GM12878 (cell line): ENCODE data around the gene EVX1. TPM values are rescaled to one million over a fixed set of nuclear protein-coding genes. Genes with fewer than 3 reads are reported as not detected.

Source experiments
- ATAC-seq: fragments of 200-7000 bp; cut with Tn5 transposase; 3 replicates; pipeline ENCODE4 v1.9.1; 2020; ENCODE audit warnings: mild to moderate bottlenecking, moderate library complexity
- BruUV-seq: library from RNA; stranded (reverse); fragments of 400-500 nt; replicated peaks from 2 replicates; lab custom pipeline; 2021; lab: Mats Ljungman, UMichigan
- CTCF ChIA-PET: fragments of 300-600 bp; sonication (Branson Sonifier 250); formaldehyde crosslinking; extraction: SDS; loops from one replicate; lab custom pipeline; 2021; ENCODE audit warnings: inconsistent platforms; lab: Yijun Ruan, JAX
- POLR2A ChIA-PET: fragments of 350-600 bp; formaldehyde crosslinking; extraction: SDS; loops from one replicate; lab custom pipeline; 2021; ENCODE audit warnings: inconsistent platforms; lab: Charles Lee
- RAD21 ChIA-PET: fragments of 300-600 bp; sonication (Branson Sonifier 250); formaldehyde crosslinking; loops from one replicate; lab custom pipeline; 2023; ENCODE audit warnings: antibody characterized with exemption; ENCODE audit not compliant: unreplicated experiment; lab: Charles Lee
- SMC1A ChIA-PET: fragments of 300-600 bp; sonication (Branson Sonifier 250); formaldehyde crosslinking; loops from one replicate; lab custom pipeline; 2023; ENCODE audit not compliant: unreplicated experiment, uncharacterized antibody; lab: Charles Lee
- DNase-seq: peaks from one replicate; pipeline ENCODE4 v3.0.0-alpha.2; 2011; ENCODE audit warnings: low read depth, low spot score
- FAIRE-seq: peaks from 3 replicates; lab custom pipeline; 2011; peaks lifted over from hg19 to GRCh38; lab: Jason Lieb, UNC
- H2AFZ ChIP-seq: 2 replicates; pipeline ENCODE4 v1.6.0; 2011; ENCODE audit warnings: low read depth, low read length, control low read depth; ENCODE audit not compliant: control insufficient read depth
- H3K27ac ChIP-seq: 2 replicates; pipeline ENCODE4 v1.5.1; 2011; ENCODE audit warnings: control low read depth; ENCODE audit not compliant: control insufficient read depth, insufficient read depth
- H3K27me3 ChIP-seq, 2 experiments: replicated peaks in 1 of 2; 2 replicates each; pipeline versions ENCODE4 v1.6.0 to v1.6.1; 2011; ENCODE audit warnings: low read length in 1 of 2; ENCODE audit not compliant: control insufficient read depth in 2 of 2, insufficient read depth in 2 of 2
- H3K36me3 ChIP-seq, 2 experiments: 2 replicates each; pipeline ENCODE4 v1.5.1; 2011; ENCODE audit warnings: low read length in 1 of 2; ENCODE audit not compliant: control insufficient read depth in 2 of 2, insufficient read depth in 2 of 2
- H3K4me1 ChIP-seq: 2 replicates; pipeline ENCODE4 v1.6.1; 2011; ENCODE audit warnings: mild to moderate bottlenecking, low read length, moderate library complexity, mixed read lengths; ENCODE audit not compliant: control insufficient read depth, insufficient read depth
- H3K4me2 ChIP-seq: 2 replicates; pipeline ENCODE4 v1.6.0; 2011; ENCODE audit warnings: control low read depth; ENCODE audit not compliant: control insufficient read depth, insufficient read depth
- H3K4me3 ChIP-seq: fragments of 200-600 bp; sonication (generic); 2 replicates; pipeline ENCODE4 v1.5.1; 2016
- H3K79me2 ChIP-seq: 2 replicates; pipeline ENCODE4 v1.6.0; 2011; ENCODE audit warnings: low read length; ENCODE audit not compliant: control insufficient read depth, insufficient read depth
- H3K9ac ChIP-seq: 2 replicates; pipeline ENCODE4 v1.8.0; 2011; ENCODE audit warnings: low read length, control low read depth, mixed read lengths; ENCODE audit not compliant: control insufficient read depth, insufficient read depth
- H3K9me3 ChIP-seq: replicated peaks from 3 replicates; pipeline ENCODE4 v1.5.1; 2011; ENCODE audit warnings: mild to moderate bottlenecking, low read length; ENCODE audit not compliant: control insufficient read depth, insufficient read depth
- H4K20me1 ChIP-seq: 2 replicates; pipeline ENCODE4 v1.6.0; 2011; ENCODE audit not compliant: control insufficient read depth, insufficient read depth
- BACH1 ChIP-seq: fragments of 450-650 bp; IDR thresholded peaks from 2 replicates; pipeline ENCODE4 v1.6.1; 2017; ENCODE audit warnings: mild to moderate bottlenecking, borderline replicate concordance
- NFXL1 ChIP-seq: fragments of 450-650 bp; IDR thresholded peaks from 2 replicates; pipeline ENCODE4 v1.6.1; 2017; ENCODE audit warnings: antibody characterized with exemption, mild to moderate bottlenecking, borderline replicate concordance
- NR2C1 ChIP-seq: fragments of 450-650 bp; IDR thresholded peaks from 2 replicates; pipeline ENCODE4 v1.6.1; 2017; ENCODE audit warnings: antibody characterized with exemption, mild to moderate bottlenecking, moderate library complexity
- PAX5 ChIP-seq: IDR thresholded peaks from 2 replicates; pipeline ENCODE4 v1.6.1; 2011; ENCODE audit warnings: low read depth, low read length, borderline replicate concordance
- SREBF2 ChIP-seq: IDR thresholded peaks from 2 replicates; pipeline ENCODE4 v1.6.1; 2012; ENCODE audit warnings: mild to moderate bottlenecking, low read length
- STAT3 ChIP-seq: IDR thresholded peaks from 2 replicates; pipeline ENCODE4 v1.6.1; 2011; ENCODE audit warnings: low read depth, low read length, improper control_type of control experiment
- ZNF384 ChIP-seq: IDR thresholded peaks from 2 replicates; pipeline ENCODE4 v1.6.1; 2012; ENCODE audit warnings: low read depth, mild to moderate bottlenecking, low read length, improper control_type of control experiment, borderline replicate concordance
- WGBS: methylation state at CpG from one replicate; pipeline ENCODE4 v1.1.6; 2016; ENCODE audit warnings: low lambda C conversion rate; ENCODE audit not compliant: insufficient replicate concordance, insufficient coverage; ENCODE audit errors: missing lambda C conversion rate; 5-methylcytosine and 5-hydroxymethylcytosine counted together
- in situ Hi-C: fragments of 300-500 bp; cut with MboI; formaldehyde crosslinking; loops from 9 replicates; pipeline ENCODE4 v1.14.3; 2018; ENCODE audit warnings: mixed read lengths
- intact Hi-C: fragments of 100-400 bp; cut with micrococcal nuclease; formaldehyde crosslinking; loops from one replicate; pipeline ENCODE4 v1.14.2; 2022; ENCODE audit not compliant: unreplicated experiment
- polyA plus RNA-seq, 11 experiments: library from polyadenylated mRNA; depleted of rRNA in 4 of 11; unstranded in 6 of 11; stranded (reverse) in 5 of 11; fragments of >200 nt; fragmentation: Nextera tagmentation in 4 of 11; fragmentation: Illumina TruSeq in 1 of 11; extraction: Ambion mirVana in 4 of 11; extraction: Trizol in 1 of 11; gene quantifications; 1 replicate in 1 of 11; 2 replicates in 10 of 11; pipeline versions ENCODE4 v1.2.1 to v1.2.3, GENCODE V29; 2011 to 2016; ENCODE audit warnings: inconsistent platforms in 2 of 11, missing spikeins in 2 of 11, low read depth in 1 of 11
- total RNA-seq, 4 experiments: library from RNA; depleted of rRNA in 3 of 4; stranded (reverse); fragments of >200 nt in 3 of 4; fragmentation: Illumina TruSeq in 1 of 4; extraction: Trizol in 1 of 4; gene quantifications; 2 replicates each; pipeline versions ENCODE4 v1.2.1 to v1.2.3, GENCODE V29; 2013 to 2021
- TF ChIP-seq, protein P1 (sequence below): fragments of 450-650 bp; IDR thresholded peaks from 2 replicates; pipeline ENCODE4 v1.6.1; 2017; ENCODE audit warnings: borderline replicate concordance
- TF ChIP-seq, protein P2 (sequence below): fragments of 450-650 bp; IDR thresholded peaks from 2 replicates; pipeline ENCODE4 v1.6.1; 2017; ENCODE audit warnings: mild to moderate bottlenecking, moderate library complexity

The EVX1 gene
- total and polyA plus RNA-seq, 10 of the 15 experiments (the other 5 are each of a cell fraction or from before 2014, with no cell fraction given): not detected

DNA sequence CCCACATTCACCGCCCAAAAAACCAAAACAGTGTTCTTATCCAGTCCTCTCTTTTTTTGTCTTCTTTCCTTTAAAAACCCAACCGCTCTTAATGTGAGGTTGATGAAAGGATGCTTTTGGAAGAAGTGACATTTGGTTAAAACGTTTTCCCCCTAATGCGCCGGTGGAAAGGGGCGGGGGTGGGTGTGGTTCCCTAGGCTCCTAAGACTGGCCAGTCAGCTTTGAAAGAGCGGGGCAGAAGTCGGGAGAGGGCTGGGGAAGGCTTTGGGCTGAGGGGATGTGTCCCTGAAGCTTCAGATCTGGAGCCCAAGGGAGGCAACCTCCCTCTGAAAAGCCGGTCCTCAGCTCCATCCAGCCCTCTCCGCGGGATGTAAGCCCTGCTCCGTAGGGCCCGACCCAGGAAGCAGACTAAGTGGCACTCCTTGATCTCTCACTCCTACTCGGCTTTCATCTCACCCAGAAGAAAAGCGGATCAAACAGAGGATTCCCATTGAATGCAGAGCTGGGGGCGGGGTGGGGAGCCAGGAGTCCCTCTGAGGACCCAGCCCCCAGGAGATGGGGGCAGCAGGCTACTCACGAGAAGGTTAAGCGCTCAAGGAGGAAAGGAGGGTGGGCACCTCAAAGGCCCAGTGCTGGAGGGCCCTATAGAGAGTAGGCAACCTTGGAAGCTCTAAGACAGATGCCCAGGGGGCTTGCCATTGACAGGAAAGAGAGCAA is 2.4 kb upstream of the EVX1 start:
- Histone ChIP-seq H3K4me3 (no peak overlapping the region), H4K20me1 (no peaks in the 10 kb centered on the region), H3K27me3 (peaks cover 16 to 22% of the 10 kb centered on the region in 2 experiments), H2AFZ (no peak overlapping the region), H3K27ac (no peak overlapping the region), H3K4me1 (no peaks in the 10 kb centered on the region), H3K9ac (no peak overlapping the region), H3K9me3 (no peaks in the 10 kb centered on the region; the same call in 2 of the 3 replicates), H3K36me3 (no peaks in the 10 kb centered on the region), H3K79me2 (no peaks in the 10 kb centered on the region), H3K4me2 (no peak overlapping the region)
- no peak for DNase-seq
- TF ChIP-seq STAT3 (no peak), BACH1 (no peak), ZNF384 (no peak), PAX5 (no peak), NR2C1 (no peak)
- ChIA-PET CTCF (interaction anchor here (1.6 kb wide), 1 partner anchor 44 kb away, joined by 3 read pairs; no protein-coding TSS in a partner anchor), POLR2A (no interaction called here), RAD21 (no interaction called here), SMC1A (no interaction called here)
- no TSS peak for BruUV-seq
- intact Hi-C loops: no loop called here
- ATAC-seq: no peak
- WGBS: 26% methylated on average over 18 of the region's 18 CpGs
- in situ Hi-C loops: no loop called here
- no peak for FAIRE-seq

DNA sequence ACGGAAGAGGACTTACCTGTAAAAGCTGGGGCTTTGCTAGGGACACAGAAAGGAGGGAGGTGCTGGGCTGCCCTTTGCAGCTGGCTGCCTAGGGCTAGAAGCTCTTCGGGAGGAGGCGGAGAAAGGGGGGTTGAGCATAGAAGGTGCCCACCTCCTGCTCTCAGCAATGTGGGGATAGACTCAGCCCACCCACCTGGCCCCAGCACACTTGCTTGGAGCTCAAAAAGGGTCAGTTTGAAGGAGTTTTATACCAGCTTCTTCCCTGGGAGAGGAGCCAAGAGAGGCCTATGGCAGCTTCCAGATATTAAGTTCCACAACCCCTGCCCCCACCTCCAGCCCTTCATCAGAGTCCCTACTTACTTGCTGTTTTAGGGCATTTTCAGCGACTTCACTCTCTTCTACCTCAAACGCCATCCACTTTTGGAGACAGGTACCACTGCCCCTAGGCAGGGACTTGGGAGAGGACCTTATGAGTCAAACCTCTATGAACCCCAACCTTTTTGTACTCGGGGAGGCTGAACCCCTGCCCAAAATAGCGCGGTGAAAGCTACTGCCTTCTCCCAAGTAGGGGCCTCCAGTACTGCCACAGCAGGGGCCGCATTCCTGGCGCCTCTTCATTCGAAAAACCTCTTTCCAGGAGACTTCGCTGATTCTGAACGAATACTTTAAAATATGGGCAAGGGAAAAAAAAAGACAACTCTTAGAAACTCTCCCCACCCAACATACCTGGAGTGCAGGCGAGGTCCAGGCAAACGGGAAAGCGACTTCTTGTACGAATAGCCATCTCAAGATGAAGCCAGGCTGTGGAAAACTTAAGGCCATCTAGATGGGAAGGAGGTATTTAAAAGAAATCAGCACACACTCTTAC is 1.2 kb upstream of the EVX1 start:
- no peaks in the 10 kb centered on the region for H4K20me1 ChIP-seq
- no peaks in the 10 kb centered on the region for H3K79me2 ChIP-seq
- in situ Hi-C loops: no loop called here
- ChIA-PET RAD21 (no interaction called here), SMC1A (no interaction called here), CTCF (interaction anchor here (0.6 to 1.6 kb wide), 3 partner anchors 30 to 213 kb away, joined by 3 to 4 read pairs (median 3); no protein-coding TSS in a partner anchor), POLR2A (no interaction called here)
- FAIRE-seq (no peak), ATAC-seq (no peak), DNase-seq (no peak)
- no peaks in the 10 kb centered on the region; the same call in 2 of the 3 replicates for H3K9me3 ChIP-seq
- 42% methylated on average over 17 of the region's 17 CpGs for WGBS
- peaks cover 20 to 21% of the 10 kb centered on the region in 2 experiments for H3K27me3 ChIP-seq
- H3K36me3 ChIP-seq: no peaks in the 10 kb centered on the region
- no peaks in the 10 kb centered on the region for H3K4me1 ChIP-seq
- H2AFZ ChIP-seq: no peak overlapping the region
- no TSS peak for BruUV-seq
- H3K4me2 ChIP-seq: no peak overlapping the region
- no peak overlapping the region for H3K9ac ChIP-seq
- no peak overlapping the region for H3K4me3 ChIP-seq
- no peak overlapping the region for H3K27ac ChIP-seq
- intact Hi-C loops: no loop called here
- TF ChIP-seq, protein P1, sequence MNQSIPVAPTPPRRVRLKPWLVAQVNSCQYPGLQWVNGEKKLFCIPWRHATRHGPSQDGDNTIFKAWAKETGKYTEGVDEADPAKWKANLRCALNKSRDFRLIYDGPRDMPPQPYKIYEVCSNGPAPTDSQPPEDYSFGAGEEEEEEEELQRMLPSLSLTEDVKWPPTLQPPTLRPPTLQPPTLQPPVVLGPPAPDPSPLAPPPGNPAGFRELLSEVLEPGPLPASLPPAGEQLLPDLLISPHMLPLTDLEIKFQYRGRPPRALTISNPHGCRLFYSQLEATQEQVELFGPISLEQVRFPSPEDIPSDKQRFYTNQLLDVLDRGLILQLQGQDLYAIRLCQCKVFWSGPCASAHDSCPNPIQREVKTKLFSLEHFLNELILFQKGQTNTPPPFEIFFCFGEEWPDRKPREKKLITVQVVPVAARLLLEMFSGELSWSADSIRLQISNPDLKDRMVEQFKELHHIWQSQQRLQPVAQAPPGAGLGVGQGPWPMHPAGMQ: no peak
- TF ChIP-seq NFXL1 (no peak), SREBF2 (no peak), NR2C1 (no peak)
- TF ChIP-seq, protein P2, sequence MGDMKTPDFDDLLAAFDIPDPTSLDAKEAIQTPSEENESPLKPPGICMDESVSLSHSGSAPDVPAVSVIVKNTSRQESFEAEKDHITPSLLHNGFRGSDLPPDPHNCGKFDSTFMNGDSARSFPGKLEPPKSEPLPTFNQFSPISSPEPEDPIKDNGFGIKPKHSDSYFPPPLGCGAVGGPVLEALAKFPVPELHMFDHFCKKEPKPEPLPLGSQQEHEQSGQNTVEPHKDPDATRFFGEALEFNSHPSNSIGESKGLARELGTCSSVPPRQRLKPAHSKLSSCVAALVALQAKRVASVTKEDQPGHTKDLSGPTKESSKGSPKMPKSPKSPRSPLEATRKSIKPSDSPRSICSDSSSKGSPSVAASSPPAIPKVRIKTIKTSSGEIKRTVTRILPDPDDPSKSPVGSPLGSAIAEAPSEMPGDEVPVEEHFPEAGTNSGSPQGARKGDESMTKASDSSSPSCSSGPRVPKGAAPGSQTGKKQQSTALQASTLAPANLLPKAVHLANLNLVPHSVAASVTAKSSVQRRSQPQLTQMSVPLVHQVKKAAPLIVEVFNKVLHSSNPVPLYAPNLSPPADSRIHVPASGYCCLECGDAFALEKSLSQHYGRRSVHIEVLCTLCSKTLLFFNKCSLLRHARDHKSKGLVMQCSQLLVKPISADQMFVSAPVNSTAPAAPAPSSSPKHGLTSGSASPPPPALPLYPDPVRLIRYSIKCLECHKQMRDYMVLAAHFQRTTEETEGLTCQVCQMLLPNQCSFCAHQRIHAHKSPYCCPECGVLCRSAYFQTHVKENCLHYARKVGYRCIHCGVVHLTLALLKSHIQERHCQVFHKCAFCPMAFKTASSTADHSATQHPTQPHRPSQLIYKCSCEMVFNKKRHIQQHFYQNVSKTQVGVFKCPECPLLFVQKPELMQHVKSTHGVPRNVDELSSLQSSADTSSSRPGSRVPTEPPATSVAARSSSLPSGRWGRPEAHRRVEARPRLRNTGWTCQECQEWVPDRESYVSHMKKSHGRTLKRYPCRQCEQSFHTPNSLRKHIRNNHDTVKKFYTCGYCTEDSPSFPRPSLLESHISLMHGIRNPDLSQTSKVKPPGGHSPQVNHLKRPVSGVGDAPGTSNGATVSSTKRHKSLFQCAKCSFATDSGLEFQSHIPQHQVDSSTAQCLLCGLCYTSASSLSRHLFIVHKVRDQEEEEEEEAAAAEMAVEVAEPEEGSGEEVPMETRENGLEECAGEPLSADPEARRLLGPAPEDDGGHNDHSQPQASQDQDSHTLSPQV: no peak
